IMR-90 (cell line): ENCODE measurements around the gene ABCC5. TPM values are rescaled to one million over a fixed set of nuclear protein-coding genes. Genes with fewer than 3 reads are reported as not detected.

Experiments used
- ATAC-seq: fragments of 200-7000 bp; cut with Tn5 transposase; 2 replicates; pipeline ENCODE4 v1.9.1; 2020; ENCODE audit warnings: low read depth, mild to moderate bottlenecking, moderate library complexity
- BruUV-seq: library from RNA; stranded (reverse); fragments of 400-500 nt; replicated peaks from 2 replicates; lab custom pipeline; 2021; lab: Mats Ljungman, UMichigan
- CTCF ChIA-PET: fragments of 300-600 bp; formaldehyde crosslinking; extraction: SDS; loops from one replicate; lab custom pipeline; 2021; ENCODE audit warnings: antibody characterized with exemption; lab: Yijun Ruan, JAX
- POLR2A ChIA-PET: fragments of 300-600 bp; sonication (Branson Sonifier 250); formaldehyde crosslinking; loops from one replicate; lab custom pipeline; 2022; ENCODE audit warnings: antibody characterized with exemption; ENCODE audit not compliant: unreplicated experiment; lab: Charles Lee
- DNase-seq: peaks from one replicate; pipeline ENCODE4 v3.0.0; 2013
- H2AFZ ChIP-seq: replicated peaks from 2 replicates; pipeline ENCODE3; 2013; ENCODE audit warnings: low read length, mild to moderate bottlenecking; ENCODE audit not compliant: poor library complexity
- H2AK5ac ChIP-seq: 2 replicates; pipeline ENCODE4 v1.6.1; 2013; ENCODE audit warnings: low read depth, low read length, inconsistent platforms
- H2AK9ac ChIP-seq: replicated peaks from 2 replicates; pipeline ENCODE3; 2013; ENCODE audit warnings: mild to moderate bottlenecking, low read depth, low read length, moderate library complexity; ENCODE audit not compliant: poor library complexity
- H2BK120ac ChIP-seq: 2 replicates; pipeline ENCODE4 v1.6.1; 2013; ENCODE audit warnings: low read depth, low read length, inconsistent platforms
- H2BK15ac ChIP-seq: 3 replicates; pipeline ENCODE4 v1.6.1; 2013; ENCODE audit warnings: low read depth, low read length, inconsistent platforms
- H2BK20ac ChIP-seq: 2 replicates; pipeline ENCODE4 v1.6.1; 2013; ENCODE audit warnings: low read depth, mild to moderate bottlenecking, inconsistent platforms, low read length, moderate library complexity
- H2BK5ac ChIP-seq: 2 replicates; pipeline ENCODE4 v1.6.1; 2013; ENCODE audit warnings: mild to moderate bottlenecking, low read depth, low read length, inconsistent platforms; ENCODE audit not compliant: poor library complexity, severe bottlenecking
- H3K14ac ChIP-seq: replicated peaks from 2 replicates; pipeline ENCODE4 v1.6.1; 2013; ENCODE audit warnings: low read depth, low read length, inconsistent platforms
- H3K18ac ChIP-seq: 2 replicates; pipeline ENCODE4 v1.6.1; 2013; ENCODE audit warnings: low read depth, low read length, control low read depth
- H3K23ac ChIP-seq: 2 replicates; pipeline ENCODE4 v1.6.1; 2013; ENCODE audit warnings: low read depth, low read length, inconsistent platforms
- H3K27ac ChIP-seq: 2 replicates; pipeline ENCODE4 v1.5.1; 2013; ENCODE audit warnings: mild to moderate bottlenecking, control low read depth, low read length; ENCODE audit not compliant: insufficient read depth
- H3K27me3 ChIP-seq: 2 replicates; pipeline ENCODE4 v1.6.1; 2013; ENCODE audit warnings: low read length; ENCODE audit not compliant: control insufficient read depth, insufficient read depth
- H3K36me3 ChIP-seq: 2 replicates; pipeline ENCODE4 v1.6.1; 2013; ENCODE audit warnings: low read length, mixed read lengths; ENCODE audit not compliant: control insufficient read depth, insufficient read depth
- H3K4ac ChIP-seq: 2 replicates; pipeline ENCODE4 v1.6.1; 2013; ENCODE audit warnings: low read depth, low read length, inconsistent platforms
- H3K4me1 ChIP-seq: 2 replicates; pipeline ENCODE4 v1.6.1; 2013; ENCODE audit warnings: low read length, mixed read lengths; ENCODE audit not compliant: control insufficient read depth, insufficient read depth
- H3K4me2 ChIP-seq: 2 replicates; pipeline ENCODE4 v1.6.1; 2013; ENCODE audit warnings: low read depth, mild to moderate bottlenecking, control low read depth, low read length, moderate library complexity
- H3K4me3 ChIP-seq: 2 replicates; pipeline ENCODE4 v1.5.1; 2013; ENCODE audit warnings: low read depth, mild to moderate bottlenecking, control low read depth, low read length, moderate library complexity; ENCODE audit not compliant: insufficient read depth
- H3K56ac ChIP-seq: 2 replicates; pipeline ENCODE4 v1.6.1; 2013; ENCODE audit warnings: low read length, inconsistent platforms; ENCODE audit not compliant: insufficient read depth; ENCODE audit errors: extremely low read depth
- H3K79me1 ChIP-seq, 2 experiments: 2 replicates each; pipeline ENCODE4 v1.6.1; 2013; ENCODE audit warnings: low read length in 2 of 2, inconsistent platforms in 1 of 2, low read depth in 1 of 2
- H3K9ac ChIP-seq: 2 replicates; pipeline ENCODE4 v1.6.1; 2013; ENCODE audit warnings: low read depth, low read length, control low read depth
- H3K9me1 ChIP-seq: 2 replicates; pipeline ENCODE4 v1.6.1; 2013; ENCODE audit warnings: low read length, inconsistent platforms; ENCODE audit not compliant: insufficient read depth
- H3K9me3 ChIP-seq: 2 replicates; pipeline ENCODE4 v1.6.1; 2013; ENCODE audit warnings: low read length; ENCODE audit not compliant: control insufficient read depth, insufficient read depth
- H4K20me1 ChIP-seq: 2 replicates; pipeline ENCODE4 v1.6.1; 2013; ENCODE audit warnings: low read length, inconsistent platforms; ENCODE audit not compliant: insufficient read depth
- H4K5ac ChIP-seq: 2 replicates; pipeline ENCODE4 v1.6.1; 2013; ENCODE audit warnings: mild to moderate bottlenecking, low read depth, low read length, control low read depth
- H4K8ac ChIP-seq, 2 experiments: 2 replicates each; pipeline ENCODE4 v1.6.1; 2013; ENCODE audit warnings: low read depth in 2 of 2, low read length in 2 of 2, control low read depth in 1 of 2, inconsistent platforms in 1 of 2
- H4K91ac ChIP-seq: 2 replicates; pipeline ENCODE4 v1.6.1; 2013; ENCODE audit warnings: low read depth, low read length, inconsistent platforms; ENCODE audit not compliant: insufficient read depth
- BHLHE40 ChIP-seq: fragments of 150-350 bp; IDR thresholded peaks from 2 replicates; pipeline ENCODE4 v1.6.1; 2016; ENCODE audit warnings: mild to moderate bottlenecking, low read depth, low read length
- CEBPB ChIP-seq: IDR thresholded peaks from 2 replicates; pipeline ENCODE4 v1.6.1; 2012; ENCODE audit warnings: low read depth, low read length, improper control_type of control experiment
- CHD1 ChIP-seq: IDR thresholded peaks from 2 replicates; pipeline ENCODE4 v1.6.1; 2012; ENCODE audit warnings: low read depth, low read length, improper control_type of control experiment
- CTCF ChIP-seq: conservative IDR thresholded peaks from 2 replicates; pipeline ENCODE4 v1.5.1; 2012; ENCODE audit warnings: mild to moderate bottlenecking, low read depth, low read length, improper control_type of control experiment
- ELK1 ChIP-seq: fragments of 150-350 bp; IDR thresholded peaks from 2 replicates; pipeline ENCODE4 v1.6.1; 2016; ENCODE audit warnings: low read depth, mild to moderate bottlenecking, low read length, moderate library complexity, borderline replicate concordance
- FOS ChIP-seq: fragments of 150-350 bp; IDR thresholded peaks from 2 replicates; pipeline ENCODE4 v1.6.1; 2016; ENCODE audit warnings: low read depth, low read length
- MAFK ChIP-seq: IDR thresholded peaks from 2 replicates; pipeline ENCODE4 v1.6.1; 2012; ENCODE audit warnings: low read depth, low read length, improper control_type of control experiment
- MAZ ChIP-seq: IDR thresholded peaks from 2 replicates; pipeline ENCODE4 v1.6.1; 2012; ENCODE audit warnings: low read depth, mild to moderate bottlenecking, low read length, improper control_type of control experiment, moderate library complexity, borderline replicate concordance
- MXI1 ChIP-seq: IDR thresholded peaks from 2 replicates; pipeline ENCODE4 v1.6.1; 2012; ENCODE audit warnings: low read depth, mild to moderate bottlenecking, low read length, moderate library complexity, borderline replicate concordance
- NFE2L2 ChIP-seq: fragments of 150-350 bp; IDR thresholded peaks from 2 replicates; pipeline ENCODE4 v1.6.1; 2016; ENCODE audit warnings: low read depth, mild to moderate bottlenecking, low read length
- POLR2A ChIP-seq: IDR thresholded peaks from 2 replicates; pipeline ENCODE4 v1.6.1; 2012; ENCODE audit warnings: mild to moderate bottlenecking, low read depth, low read length
- RAD21 ChIP-seq: IDR thresholded peaks from 2 replicates; pipeline ENCODE4 v1.6.1; 2012; ENCODE audit warnings: low read length, improper control_type of control experiment
- RCOR1 ChIP-seq: IDR thresholded peaks from 2 replicates; pipeline ENCODE4 v1.6.1; 2012; ENCODE audit warnings: mild to moderate bottlenecking, low read length, improper control_type of control experiment; ENCODE audit not compliant: insufficient replicate concordance
- RFX5 ChIP-seq: IDR thresholded peaks from 2 replicates; pipeline ENCODE4 v1.8.0; 2012; ENCODE audit warnings: low read depth, mild to moderate bottlenecking, low read length, moderate library complexity
- SMC3 ChIP-seq: fragments of 150-350 bp; IDR thresholded peaks from 2 replicates; pipeline ENCODE4 v1.6.1; 2016; ENCODE audit warnings: low read depth, mild to moderate bottlenecking, antibody characterized with exemption, low read length, moderate library complexity
- USF2 ChIP-seq: fragments of 150-350 bp; IDR thresholded peaks from 2 replicates; pipeline ENCODE4 v1.6.1; 2017; ENCODE audit warnings: mild to moderate bottlenecking, antibody characterized with exemption, low read length, low read depth
- WGBS, 2 experiments: methylation state at CpG; one replicate each; pipeline versions ENCODE4 v1.1.5 to v1.1.7; 2013; ENCODE audit warnings: missing lambda C conversion rate in 2 of 2; ENCODE audit not compliant: insufficient read length in 1 of 2; ENCODE audit errors: extremely low coverage in 2 of 2; 5-methylcytosine and 5-hydroxymethylcytosine counted together
- dilution Hi-C: fragments of 300-500 bp; cut with HindIII; formaldehyde crosslinking; loops from one replicate; pipeline ENCODE4 v1.14.3; 2018; ENCODE audit warnings: low sequenced_read_pairs; ENCODE audit not compliant: unreplicated experiment
- in situ Hi-C: fragments of 300-500 bp; cut with MboI; formaldehyde crosslinking; loops from 3 replicates; pipeline ENCODE4 v1.14.3; 2019; ENCODE audit warnings: low sequenced_read_pairs, inconsistent platforms, mixed read lengths
- intact Hi-C: fragments of 100-400 bp; cut with micrococcal nuclease; formaldehyde crosslinking; loops from 2 replicates; pipeline ENCODE4 v1.10.0; 2022
- polyA plus RNA-seq, 3 experiments: library from polyadenylated mRNA; depleted of rRNA; stranded (reverse); fragments of >200 nt; gene quantifications; 2 replicates each; pipeline ENCODE4 v1.2.3, GENCODE V29; 2012; ENCODE audit warnings: low replicate concordance in 1 of 3
- total RNA-seq: library from RNA; depleted of rRNA; stranded (reverse); fragments of >200 nt; gene quantifications from 2 replicates; pipeline ENCODE4 v1.2.3, GENCODE V29; 2012

The ABCC5 gene
- total and polyA plus RNA-seq, 2 of the 4 experiments (the other 2 are of a cell fraction) = 8.4 to 17.7 TPM

GRCh38 chr3:183914856-183915255 is 102.8 kb downstream of the ABCC5 start:
- CTCF ChIA-PET = no interaction called here
- Histone ChIP-seq H4K20me1 (no peaks in the 10 kb centered on the region), H3K56ac (no peak overlapping the region), H3K9me1 (no peaks in the 10 kb centered on the region), H3K4me3 (no peak overlapping the region), H3K27me3 (peaks cover 15% of the 10 kb centered on the region), H4K8ac (no peak overlapping the region), H3K9me3 (no peaks in the 10 kb centered on the region), H2BK20ac (no peak overlapping the region), H4K91ac (no peak overlapping the region), H2AK5ac (no peak overlapping the region), H2BK15ac (no peak overlapping the region), H2AK9ac (no peak overlapping the region), H3K36me3 (peaks cover 3% of the 10 kb centered on the region), H3K4ac (no peak overlapping the region), H3K4me2 (no peak overlapping the region), H3K4me1 (no peaks in the 10 kb centered on the region), H4K5ac (no peak overlapping the region), H3K9ac (no peak overlapping the region), H3K27ac (no peak overlapping the region), H2BK5ac (no peak overlapping the region), H3K79me1 (no peaks in the 10 kb centered on the region), H2AFZ (no peak overlapping the region), H2BK120ac (no peak overlapping the region), H3K18ac (no peak overlapping the region), H3K23ac (no peak overlapping the region), H3K14ac (no peak overlapping the region)
- POLR2A ChIA-PET = no interaction called here
- intact Hi-C loops (no loop called here), in situ Hi-C loops (no loop called here), dilution Hi-C loops (no loop called here)
- TF ChIP-seq FOS (no peak), MAFK (no peak), RFX5 (no peak), MXI1 (no peak), RCOR1 (no peak), NFE2L2 (no peak), SMC3 (no peak), ELK1 (no peak), BHLHE40 (no peak), CEBPB (no peak), USF2 (no peak), RAD21 (no peak), MAZ (no peak), POLR2A (no peak), CHD1 (no peak), CTCF (no peak)
- ATAC-seq (no peak), DNase-seq (no peak)
- whole genome bisulfite sequencing, 2 experiments = no CpG with 5 or more reads among the region's 5 CpGs
- no TSS peak for BruUV-seq
